WTC11 (cell line): ENCODE results near the gene PLET1.

Experiments used
- CREB1 ChIP-seq: sonication (generic); formaldehyde crosslinking; IDR thresholded peaks from 2 replicates; pipeline ENCODE4 v1.8.0; 2023; ENCODE audit warnings: mild to moderate bottlenecking, missing genetic modification reagents
- CTCF ChIP-seq: fragments of 200-600 bp; IDR thresholded peaks from 2 replicates; pipeline ENCODE4 v1.8.0; 2022; ENCODE audit warnings: antibody characterized with exemption
- ERG ChIP-seq: fragments of 250-450 bp; sonication (Bioruptor Pico); IDR thresholded peaks from 2 replicates; pipeline ENCODE4 v1.8.0; 2021; ENCODE audit warnings: mild to moderate bottlenecking
- FOXJ3 ChIP-seq: sonication (generic); formaldehyde crosslinking; IDR thresholded peaks from 2 replicates; pipeline ENCODE4 v1.9.0; 2021; ENCODE audit warnings: missing genetic modification reagents, mild to moderate bottlenecking, borderline replicate concordance
- GTF2I ChIP-seq: fragments of 250-450 bp; sonication (Bioruptor Pico); conservative IDR thresholded peaks from 2 replicates; pipeline ENCODE4 v1.4.0; 2021; ENCODE audit warnings: mild to moderate bottlenecking
- NFYB ChIP-seq: sonication (generic); formaldehyde crosslinking; conservative IDR thresholded peaks from 2 replicates; pipeline ENCODE4 v1.8.0; 2022; ENCODE audit warnings: low read depth, missing genetic modification reagents
- STAT6 ChIP-seq: sonication (generic); formaldehyde crosslinking; conservative IDR thresholded peaks from 2 replicates; pipeline ENCODE4 v1.8.1; 2023; ENCODE audit warnings: mild to moderate bottlenecking, low read depth, missing genetic modification reagents, moderate library complexity
- TCF7 ChIP-seq: sonication (generic); formaldehyde crosslinking; IDR thresholded peaks from 2 replicates; pipeline ENCODE4 v1.8.0; 2022; ENCODE audit warnings: mild to moderate bottlenecking, low read depth, missing genetic modification reagents, moderate library complexity
- TEAD1 ChIP-seq: sonication (generic); formaldehyde crosslinking; IDR thresholded peaks from 2 replicates; pipeline ENCODE4 v1.8.0; 2022; ENCODE audit warnings: mild to moderate bottlenecking, missing genetic modification reagents
- ZNF263 ChIP-seq: sonication (generic); formaldehyde crosslinking; IDR thresholded peaks from 2 replicates; pipeline ENCODE4 v1.8.1; 2022; ENCODE audit warnings: low read depth, mild to moderate bottlenecking, moderate library complexity, missing genetic modification reagents
- TF ChIP-seq, protein P1 (sequence below): sonication (generic); formaldehyde crosslinking; conservative IDR thresholded peaks from 2 replicates; pipeline ENCODE4 v1.8.1; 2022; ENCODE audit warnings: mild to moderate bottlenecking, missing genetic modification reagents
- TF ChIP-seq, protein P2 (sequence below): sonication (generic); formaldehyde crosslinking; IDR thresholded peaks from 2 replicates; pipeline ENCODE4 v1.8.0; 2022; ENCODE audit warnings: mild to moderate bottlenecking, missing genetic modification reagents

- TF ChIP-seq CTCF: no peak
- TF ChIP-seq, protein P1, sequence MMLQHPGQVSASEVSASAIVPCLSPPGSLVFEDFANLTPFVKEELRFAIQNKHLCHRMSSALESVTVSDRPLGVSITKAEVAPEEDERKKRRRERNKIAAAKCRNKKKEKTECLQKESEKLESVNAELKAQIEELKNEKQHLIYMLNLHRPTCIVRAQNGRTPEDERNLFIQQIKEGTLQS (CRISPR knock-in tag): no peak
- TF ChIP-seq TEAD1 (CRISPR knock-in tag): no peak
- no peak for TF ChIP-seq ERG (CRISPR knock-in tag)
- no peak for TF ChIP-seq GTF2I (CRISPR knock-in tag)
- TF ChIP-seq STAT6 (CRISPR knock-in tag): no peak
- TF ChIP-seq NFYB (CRISPR knock-in tag): no peak
- no peak for TF ChIP-seq ZNF263 (CRISPR knock-in tag)
- TF ChIP-seq TCF7: no peak
- TF ChIP-seq, protein P2, sequence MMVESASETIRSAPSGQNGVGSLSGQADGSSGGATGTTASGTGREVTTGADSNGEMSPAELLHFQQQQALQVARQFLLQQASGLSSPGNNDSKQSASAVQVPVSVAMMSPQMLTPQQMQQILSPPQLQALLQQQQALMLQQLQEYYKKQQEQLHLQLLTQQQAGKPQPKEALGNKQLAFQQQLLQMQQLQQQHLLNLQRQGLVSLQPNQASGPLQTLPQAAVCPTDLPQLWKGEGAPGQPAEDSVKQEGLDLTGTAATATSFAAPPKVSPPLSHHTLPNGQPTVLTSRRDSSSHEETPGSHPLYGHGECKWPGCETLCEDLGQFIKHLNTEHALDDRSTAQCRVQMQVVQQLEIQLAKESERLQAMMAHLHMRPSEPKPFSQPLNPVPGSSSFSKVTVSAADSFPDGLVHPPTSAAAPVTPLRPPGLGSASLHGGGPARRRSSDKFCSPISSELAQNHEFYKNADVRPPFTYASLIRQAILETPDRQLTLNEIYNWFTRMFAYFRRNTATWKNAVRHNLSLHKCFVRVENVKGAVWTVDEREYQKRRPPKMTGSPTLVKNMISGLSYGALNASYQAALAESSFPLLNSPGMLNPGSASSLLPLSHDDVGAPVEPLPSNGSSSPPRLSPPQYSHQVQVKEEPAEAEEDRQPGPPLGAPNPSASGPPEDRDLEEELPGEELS: no peak
- TF ChIP-seq CREB1 (CRISPR knock-in tag): no peak
- no peak for TF ChIP-seq FOXJ3 (CRISPR knock-in tag)
Measured at GRCh38 chr11:112260490-112260889, at the start of gene PLET1.
